Measurements from ENCODE around the gene PEX7. TPM values are rescaled to one million over a fixed set of nuclear protein-coding genes. Genes with fewer than 3 reads are reported as not detected.
"Not testable (repeated sequence)": the region's sequence is repeated elsewhere in the genome, so short reads cannot be mapped to it uniquely, and the experiment has no call there.

PEX7 gene
- total RNA-seq, 1 donor from 2014 or later = 12.5 TPM

DNA sequence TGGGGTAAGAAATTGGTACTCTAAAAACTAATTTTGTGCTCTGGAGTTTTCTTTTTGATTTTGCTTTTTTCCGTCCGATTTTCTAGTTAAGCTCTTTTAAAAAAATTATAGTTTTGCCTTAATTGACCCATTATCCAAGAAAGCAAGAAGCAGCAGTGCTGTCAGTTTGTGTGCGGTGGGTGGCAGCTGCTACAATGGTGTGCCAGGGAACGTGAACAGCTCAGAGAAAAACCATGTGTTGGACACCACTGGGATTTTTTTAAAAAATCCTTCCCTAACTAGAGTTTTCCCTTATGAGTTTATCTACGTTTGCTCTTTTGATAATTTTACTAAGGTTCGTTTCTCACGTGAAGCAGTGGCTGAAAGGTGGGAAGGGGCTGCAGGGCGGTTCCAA is 38.1 kb upstream of the PEX7 start:
- no peak for TF ChIP-seq CTCF (conservative IDR thresholded peaks at IDR 0.05; ENCODE audit: low read depth, low read length)
- no peak overlapping the region for H3K4me3 ChIP-seq (ENCODE audit: low read depth, low read length)
- DNase-seq (ENCODE audit: low read depth) = no peak

- no peak for TF ChIP-seq CTCF (conservative IDR thresholded peaks at IDR 0.05; ENCODE audit: low read depth, low read length)
- DNase-seq (ENCODE audit: low read depth) = no peak
- no peak overlapping the region for H3K4me3 ChIP-seq (ENCODE audit: low read depth, low read length)
Observed at GRCh38 chr6:136784910-136785746, 37.3 kb upstream of the PEX7 start.

- TF ChIP-seq CTCF (conservative IDR thresholded peaks at IDR 0.05; ENCODE audit: low read depth, low read length) = no peak
- H3K4me3 ChIP-seq (ENCODE audit: low read depth, low read length) = no peak overlapping the region
- no peak for DNase-seq (ENCODE audit: low read depth)
Observed at GRCh38 chr6:136786658-136787057, 35.7 kb upstream of the PEX7 start.

DNA sequence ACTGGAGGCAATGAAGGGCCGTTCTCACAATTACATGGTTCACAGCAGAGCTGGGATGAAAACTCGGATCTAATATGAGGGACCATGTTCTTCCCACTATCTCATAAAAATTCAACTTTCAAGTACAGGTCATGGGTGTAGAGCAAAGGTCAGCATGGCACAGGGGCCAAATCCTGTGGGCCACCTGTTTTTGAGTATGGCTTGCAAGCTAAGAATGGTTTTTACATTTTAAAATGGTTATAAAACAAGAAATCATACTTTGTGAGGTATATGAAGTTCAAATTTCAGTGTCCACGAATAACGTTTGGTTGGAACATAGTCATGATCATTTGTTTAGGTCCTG is 34.7 kb upstream of the PEX7 start:
- TF ChIP-seq CTCF (conservative IDR thresholded peaks at IDR 0.05; ENCODE audit: low read depth, low read length) = no peak
- no peak overlapping the region for H3K4me3 ChIP-seq (ENCODE audit: low read depth, low read length)
- no peak for DNase-seq (ENCODE audit: low read depth)

DNA sequence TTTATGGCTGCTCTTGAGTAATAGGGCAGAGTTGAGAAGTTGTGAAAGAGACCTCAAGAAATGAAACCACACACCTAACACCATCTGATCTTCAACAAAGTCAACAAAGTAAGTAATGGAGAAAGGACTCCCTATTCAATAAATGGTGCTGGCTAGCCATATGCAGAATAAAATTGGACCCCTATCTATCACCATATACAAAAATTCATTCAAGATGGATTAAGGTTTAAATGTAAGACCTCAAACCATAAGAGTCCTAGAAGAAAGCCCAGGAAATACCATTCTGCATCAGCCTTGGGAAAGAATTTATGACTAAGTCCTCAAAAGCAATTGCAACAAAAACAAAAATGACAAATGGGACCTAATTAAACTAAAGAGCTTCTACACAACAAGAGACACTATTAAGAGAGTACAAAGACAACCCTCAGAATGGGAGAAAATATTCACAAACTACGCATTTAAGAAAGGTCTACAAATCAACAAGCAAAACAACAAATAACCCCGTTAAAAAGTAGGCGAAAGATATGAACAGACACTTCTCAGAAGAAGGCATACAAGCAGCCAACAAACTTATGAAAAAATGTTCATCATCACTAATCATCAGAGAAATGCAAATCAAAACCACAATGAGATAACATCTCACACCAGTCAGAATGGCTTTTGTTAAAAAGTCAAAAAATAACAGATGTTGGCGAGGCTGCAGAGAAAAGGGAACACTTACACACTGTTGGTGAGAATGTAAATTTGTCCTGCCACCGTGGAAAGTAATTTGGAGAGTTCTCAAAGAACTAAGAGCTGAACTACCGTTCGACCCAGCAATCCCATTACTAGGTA is 34.1 kb upstream of the PEX7 start:
- no peak for DNase-seq (ENCODE audit: low read depth)
- no peak overlapping the region for H3K4me3 ChIP-seq (ENCODE audit: low read depth, low read length)
- no peak for TF ChIP-seq CTCF (conservative IDR thresholded peaks at IDR 0.05; ENCODE audit: low read depth, low read length)

DNA sequence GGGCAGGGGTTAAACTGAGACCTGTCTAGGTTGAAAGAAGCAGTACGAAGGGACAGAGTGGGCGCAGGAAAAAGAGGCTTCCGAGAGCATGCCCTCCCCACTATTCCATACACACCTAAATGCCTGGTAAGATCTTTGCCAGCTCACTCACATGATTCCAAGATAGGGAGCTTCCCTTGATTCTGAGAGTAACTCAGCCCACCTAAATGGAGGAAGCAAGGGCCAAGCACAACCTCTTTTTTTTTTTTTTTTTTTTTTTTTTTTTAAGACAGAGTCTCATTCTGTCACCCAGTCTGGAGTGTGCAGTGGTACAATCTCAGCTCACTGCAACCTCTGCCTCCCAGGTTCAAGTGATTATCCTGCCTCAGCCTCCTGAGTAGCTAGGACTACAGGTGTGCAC is 33.0 kb upstream of the PEX7 start:
- not testable (repeated sequence) for DNase-seq (ENCODE audit: low read depth)
- H3K4me3 ChIP-seq (ENCODE audit: low read depth, low read length) = peak overlapping the region; percentile 87

- peak overlapping the region; percentile 87 for H3K4me3 ChIP-seq (ENCODE audit: low read depth, low read length)
- TF ChIP-seq CTCF (conservative IDR thresholded peaks at IDR 0.05; ENCODE audit: low read depth, low read length) = no peak
- DNase-seq (ENCODE audit: low read depth) = no peak
Observed at GRCh38 chr6:136790411-136791295, 31.7 kb upstream of the PEX7 start.

All from epithelial cell of proximal tubule (primary cell).